Activated T-helper 1 cell treated with anti-CD3 and anti-CD28 coated beads, Interleukin-12 subunit alpha, Interleukin-12 subunit beta, Interleukin-2, Interleukin-4 antibody, amounts not matched to agents 30 ng/mL and 10 ng/mL and 1 ng/mL, durations not matched to agents 14 hours and 24 hours and 36 hours (primary cell): ENCODE data around the gene CBLN3. TPM values are rescaled to one million over a fixed set of nuclear protein-coding genes. Genes with fewer than 3 reads are reported as not detected.
"Not testable (repeated sequence)": the region's sequence is repeated elsewhere in the genome, so short reads cannot be mapped to it uniquely, and the experiment has no call there.

Experiments
- DNase-seq: peaks from one replicate; pipeline ENCODE4 v3.0.0; 2021; ENCODE audit warnings: low spot score
- H3K27ac Mint-ChIP-seq: one replicate; pipeline ENCODE4 v1.8.0; 2021; ENCODE audit warnings: mild to moderate bottlenecking, mixed read lengths
- H3K27me3 Mint-ChIP-seq: one replicate; pipeline ENCODE4 v1.8.0; 2022; ENCODE audit warnings: mild to moderate bottlenecking, moderate library complexity, mixed read lengths; ENCODE audit not compliant: insufficient read depth
- H3K36me3 Mint-ChIP-seq: one replicate; pipeline ENCODE4 v1.8.0; 2021; ENCODE audit warnings: low read depth, mixed read lengths
- H3K4me1 Mint-ChIP-seq: one replicate; pipeline ENCODE4 v1.8.0; 2021; ENCODE audit warnings: low read depth, mixed read lengths
- H3K4me3 Mint-ChIP-seq: one replicate; pipeline ENCODE4 v1.8.0; 2021; ENCODE audit warnings: mild to moderate bottlenecking, moderate library complexity, mixed read lengths
- H3K9me3 Mint-ChIP-seq: one replicate; pipeline ENCODE4 v1.8.0; 2021; ENCODE audit warnings: mixed read lengths
- intact Hi-C: fragments of 100-400 bp; cut with micrococcal nuclease; formaldehyde crosslinking; loops from one replicate; pipeline ENCODE4 v1.15.1; 2024
- total RNA-seq: library from RNA; stranded (reverse); gene quantifications from 2 replicates; pipeline ENCODE4 v1.2.3, GENCODE V29; 2022

The CBLN3 gene
- total RNA-seq, 1 donor from 2014 or later, result 5.5 TPM

DNA sequence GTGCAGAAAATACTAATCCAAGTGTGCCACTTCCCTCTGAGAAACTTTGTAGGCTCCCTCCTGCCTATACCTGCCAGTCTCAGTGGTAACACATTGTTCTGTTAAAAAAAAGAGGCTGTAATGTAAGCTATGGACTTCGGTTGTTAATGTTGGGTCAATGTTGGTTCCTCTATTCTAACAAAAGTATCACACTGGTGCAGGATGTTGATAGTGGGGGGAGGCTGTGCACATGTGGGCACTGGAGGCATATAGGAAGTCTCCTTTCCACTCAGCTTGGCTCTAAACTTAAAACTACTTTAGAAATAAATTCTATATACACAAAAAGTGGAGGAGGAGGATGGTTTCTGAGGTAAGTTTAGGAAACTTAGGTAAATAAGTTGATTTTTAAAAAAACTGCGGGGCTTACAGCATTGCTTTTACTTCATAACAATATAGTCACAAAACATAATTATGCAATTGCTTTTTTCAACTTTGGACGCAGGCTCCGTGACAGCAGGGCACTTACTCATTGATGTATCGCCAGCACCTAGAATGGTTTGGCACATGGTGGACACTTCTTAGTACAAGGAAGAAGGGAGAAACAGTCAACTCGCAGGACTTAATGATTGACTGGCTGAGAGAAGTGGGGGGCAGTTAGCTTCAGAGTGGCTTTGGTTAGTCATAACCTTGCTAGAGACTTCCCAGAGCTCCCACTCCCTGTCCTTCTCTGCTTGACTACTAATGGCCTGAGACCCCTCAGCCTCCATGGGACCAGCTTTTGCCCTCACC is 38.6 kb downstream of the CBLN3 start:
- H3K4me3 Mint-ChIP-seq, result no peak overlapping the region
- H3K9me3 Mint-ChIP-seq, result no peaks in the 10 kb centered on the region
- DNase-seq, result no peak
- H3K36me3 Mint-ChIP-seq, result no peaks in the 10 kb centered on the region
- H3K4me1 Mint-ChIP-seq, result no peaks in the 10 kb centered on the region
- intact Hi-C loops, result no loop called here
- no peak overlapping the region for H3K27ac Mint-ChIP-seq
- peaks cover 16% of the 10 kb centered on the region for H3K27me3 Mint-ChIP-seq

DNA sequence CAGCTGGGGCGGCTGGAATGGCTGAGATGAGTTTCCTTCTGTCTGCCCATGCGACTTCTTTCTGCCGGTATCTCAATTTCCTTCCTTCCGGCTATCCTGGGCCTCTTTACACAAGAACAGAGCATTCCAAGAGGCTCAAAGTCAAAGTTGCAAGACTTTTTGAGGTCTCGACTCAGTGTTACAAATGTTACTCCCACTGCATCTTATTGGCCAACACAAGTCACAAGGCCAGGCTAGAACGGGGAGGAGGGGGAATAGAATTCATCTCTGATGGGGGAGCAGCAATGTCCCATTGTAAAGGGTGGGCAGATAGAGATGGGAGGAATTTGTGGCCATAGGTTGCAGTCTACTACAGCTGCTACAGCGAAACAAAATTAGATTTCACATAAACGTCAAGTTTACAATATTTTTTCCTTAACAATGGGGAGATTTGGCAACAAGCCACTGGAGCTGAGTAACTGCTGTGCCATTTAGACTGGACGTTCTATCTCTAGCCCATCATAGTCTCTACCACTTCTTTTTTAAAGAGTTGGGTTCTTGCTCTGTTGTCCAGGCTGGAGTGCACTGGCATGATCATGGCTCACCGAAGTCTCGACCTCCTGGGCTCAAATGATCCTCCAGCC is 40.1 kb downstream of the CBLN3 start:
- no peak overlapping the region for H3K27ac Mint-ChIP-seq
- peaks cover 22% of the 10 kb centered on the region for H3K27me3 Mint-ChIP-seq
- no peak for DNase-seq
- H3K36me3 Mint-ChIP-seq, result no peaks in the 10 kb centered on the region
- H3K4me3 Mint-ChIP-seq, result no peak overlapping the region
- H3K9me3 Mint-ChIP-seq, result no peaks in the 10 kb centered on the region
- intact Hi-C loops, result no loop called here
- H3K4me1 Mint-ChIP-seq, result no peaks in the 10 kb centered on the region

DNA sequence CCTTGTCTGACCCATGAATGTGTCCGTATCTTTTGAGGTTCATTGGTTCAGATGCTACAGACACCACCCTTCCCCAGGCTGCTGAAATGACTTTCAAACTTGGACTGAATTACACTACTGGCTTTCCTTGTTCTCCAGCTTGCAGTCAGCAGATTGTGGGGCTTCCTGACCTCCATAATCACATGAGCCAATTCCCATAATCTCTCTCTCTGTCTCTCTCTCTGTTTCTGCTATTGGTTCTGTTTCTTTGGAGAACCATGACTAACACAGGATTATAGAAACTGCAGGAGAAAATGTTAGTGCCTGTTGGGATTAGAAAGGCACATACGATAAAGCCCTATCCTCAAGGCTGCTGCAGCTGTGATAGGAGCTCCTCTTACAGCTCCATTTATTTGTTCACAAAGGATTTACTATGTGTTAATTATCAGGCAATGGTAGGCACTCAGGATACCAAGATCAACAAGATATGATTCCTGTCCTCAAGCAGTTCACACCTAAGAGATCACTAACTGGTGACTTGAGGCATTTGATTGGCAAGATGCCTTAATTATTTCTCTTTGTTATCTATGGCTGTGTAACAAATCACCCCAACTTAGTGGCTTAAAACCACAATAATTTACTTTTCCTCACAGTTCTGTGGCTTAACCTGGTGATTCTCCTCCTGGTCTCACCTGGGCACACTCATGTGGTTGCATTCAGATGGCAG is 40.8 kb downstream of the CBLN3 start:
- Mint-ChIP-seq H3K4me3 (no peak overlapping the region), H3K27ac (no peak overlapping the region), H3K4me1 (no peaks in the 10 kb centered on the region), H3K27me3 (peaks cover 21% of the 10 kb centered on the region), H3K9me3 (no peaks in the 10 kb centered on the region), H3K36me3 (no peaks in the 10 kb centered on the region)
- intact Hi-C loops, result no loop called here
- no peak for DNase-seq

DNA sequence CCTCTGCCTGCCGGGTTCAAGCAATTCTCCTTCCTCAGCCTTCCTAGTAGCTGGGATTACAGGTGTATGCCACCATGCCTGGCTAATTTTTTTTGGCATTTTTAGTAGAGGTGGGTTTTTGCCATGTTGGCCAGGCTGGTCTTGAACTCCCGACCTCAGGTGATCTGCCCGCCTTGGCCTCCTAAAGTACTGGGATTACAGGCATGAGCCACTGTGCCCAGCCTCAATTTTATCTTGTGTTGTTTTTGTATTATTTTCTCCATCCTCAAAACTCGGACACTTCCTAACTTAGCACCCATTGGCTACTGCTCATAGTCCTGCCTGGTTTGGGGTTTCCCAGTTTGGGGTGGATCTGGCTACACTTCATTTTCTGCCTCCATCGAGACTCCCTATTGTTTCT is 41.9 kb downstream of the CBLN3 start:
- H3K27me3 Mint-ChIP-seq, result peaks cover 20% of the 10 kb centered on the region
- H3K27ac Mint-ChIP-seq, H3K36me3 Mint-ChIP-seq, intact Hi-C loops, H3K9me3 Mint-ChIP-seq, DNase-seq, H3K4me3 Mint-ChIP-seq, H3K4me1 Mint-ChIP-seq: not testable (repeated sequence)

DNA sequence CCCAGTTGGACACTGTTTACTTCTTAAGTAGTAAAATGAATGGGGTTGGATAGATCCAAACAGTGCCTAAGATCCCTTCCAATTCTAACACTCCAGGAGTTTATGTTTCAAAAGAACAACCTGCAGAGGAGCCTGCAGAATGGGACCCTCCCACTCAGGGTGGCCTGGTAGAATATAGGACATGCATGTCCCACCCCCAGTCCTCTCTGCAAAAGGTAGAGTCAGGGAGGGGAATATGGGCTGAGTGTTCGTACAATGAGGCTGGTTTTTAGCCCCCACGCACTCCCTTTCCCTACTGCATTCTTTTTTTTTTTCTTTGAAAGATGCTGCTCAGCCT is 42.5 kb downstream of the CBLN3 start:
- Mint-ChIP-seq H3K36me3 (no peaks in the 10 kb centered on the region), H3K9me3 (no peaks in the 10 kb centered on the region), H3K4me1 (no peaks in the 10 kb centered on the region), H3K27ac (no peak overlapping the region), H3K27me3 (peaks cover 17% of the 10 kb centered on the region), H3K4me3 (no peak overlapping the region)
- intact Hi-C loops, result no loop called here
- DNase-seq, result no peak

DNA sequence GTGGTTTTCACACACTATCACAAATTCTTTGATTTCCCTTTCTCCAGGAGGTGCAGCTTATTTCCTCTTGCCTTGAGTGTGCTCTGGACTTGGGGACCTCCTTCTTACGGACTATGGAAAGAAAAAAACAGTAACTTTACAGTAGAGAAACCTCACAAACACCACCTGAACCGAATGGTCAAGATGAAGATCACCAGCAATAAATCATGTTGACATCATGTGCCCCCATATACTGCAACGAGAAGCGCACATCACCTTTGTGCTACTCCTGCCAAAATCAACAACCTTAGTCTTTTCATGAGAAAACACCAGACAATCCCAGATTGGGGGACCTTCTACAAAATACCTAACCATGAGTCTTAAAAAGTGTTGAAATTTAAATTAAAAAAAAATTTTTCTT is 43.9 kb downstream of the CBLN3 start:
- intact Hi-C loops, result no loop called here
- no peak overlapping the region for H3K4me3 Mint-ChIP-seq

DNA sequence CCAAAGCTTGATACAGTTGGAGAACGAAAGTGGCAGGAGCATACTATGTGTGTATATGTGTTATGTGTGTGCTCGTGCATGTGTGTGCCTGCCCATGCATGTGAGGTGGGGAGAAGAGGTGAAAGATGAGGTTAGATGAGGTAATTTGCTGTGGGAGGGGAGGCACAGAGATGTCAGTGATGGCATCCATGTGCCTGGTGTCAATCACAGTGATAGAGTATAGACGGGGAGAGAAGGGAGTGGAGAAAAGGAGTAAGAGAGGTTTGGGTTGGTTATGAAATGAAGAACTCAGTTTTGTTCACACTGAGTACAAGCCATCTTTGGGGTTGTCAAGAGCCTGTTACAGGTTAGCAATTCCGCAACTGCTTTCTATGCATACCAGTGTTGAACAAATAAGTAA is 45.3 kb downstream of the CBLN3 start:
- H3K4me3 Mint-ChIP-seq, result no peak overlapping the region
- no peaks in the 10 kb centered on the region for H3K4me1 Mint-ChIP-seq
- H3K27me3 Mint-ChIP-seq, result peaks cover 15% of the 10 kb centered on the region
- no peak for DNase-seq
- no peaks in the 10 kb centered on the region for H3K36me3 Mint-ChIP-seq
- intact Hi-C loops, result no loop called here
- no peaks in the 10 kb centered on the region for H3K9me3 Mint-ChIP-seq
- H3K27ac Mint-ChIP-seq, result no peak overlapping the region

More for the DNA sequence above, 43.9 kb downstream of the CBLN3 start:
- no peaks in the 10 kb centered on the region for H3K36me3 Mint-ChIP-seq
- no peaks in the 10 kb centered on the region for H3K4me1 Mint-ChIP-seq
- H3K27me3 Mint-ChIP-seq, result peaks cover 17% of the 10 kb centered on the region
- DNase-seq, result no peak
- no peak overlapping the region for H3K27ac Mint-ChIP-seq
- no peaks in the 10 kb centered on the region for H3K9me3 Mint-ChIP-seq

DNA sequence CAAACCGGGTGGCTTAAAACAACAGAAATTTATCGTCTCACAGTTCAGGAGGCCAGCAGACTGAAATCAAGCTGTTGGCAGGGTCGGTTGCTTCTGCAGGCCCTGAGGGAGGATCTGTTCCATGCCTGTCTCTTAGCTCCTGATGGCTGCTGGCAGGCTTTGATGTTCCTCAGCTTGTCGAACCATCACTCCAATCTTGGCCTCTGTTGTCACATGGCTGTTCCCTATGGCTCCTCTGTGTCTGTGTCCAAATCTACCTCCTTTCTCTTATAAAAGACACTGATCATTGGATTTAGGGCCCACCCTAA is 47.5 kb downstream of the CBLN3 start:
- H3K27me3 Mint-ChIP-seq, result peaks cover 11% of the 10 kb centered on the region
- no peak for DNase-seq
- H3K4me1 Mint-ChIP-seq, result no peaks in the 10 kb centered on the region
- no peaks in the 10 kb centered on the region for H3K9me3 Mint-ChIP-seq
- no peak overlapping the region for H3K27ac Mint-ChIP-seq
- intact Hi-C loops, result no loop called here
- no peaks in the 10 kb centered on the region for H3K36me3 Mint-ChIP-seq
- H3K4me3 Mint-ChIP-seq, result no peak overlapping the region

DNA sequence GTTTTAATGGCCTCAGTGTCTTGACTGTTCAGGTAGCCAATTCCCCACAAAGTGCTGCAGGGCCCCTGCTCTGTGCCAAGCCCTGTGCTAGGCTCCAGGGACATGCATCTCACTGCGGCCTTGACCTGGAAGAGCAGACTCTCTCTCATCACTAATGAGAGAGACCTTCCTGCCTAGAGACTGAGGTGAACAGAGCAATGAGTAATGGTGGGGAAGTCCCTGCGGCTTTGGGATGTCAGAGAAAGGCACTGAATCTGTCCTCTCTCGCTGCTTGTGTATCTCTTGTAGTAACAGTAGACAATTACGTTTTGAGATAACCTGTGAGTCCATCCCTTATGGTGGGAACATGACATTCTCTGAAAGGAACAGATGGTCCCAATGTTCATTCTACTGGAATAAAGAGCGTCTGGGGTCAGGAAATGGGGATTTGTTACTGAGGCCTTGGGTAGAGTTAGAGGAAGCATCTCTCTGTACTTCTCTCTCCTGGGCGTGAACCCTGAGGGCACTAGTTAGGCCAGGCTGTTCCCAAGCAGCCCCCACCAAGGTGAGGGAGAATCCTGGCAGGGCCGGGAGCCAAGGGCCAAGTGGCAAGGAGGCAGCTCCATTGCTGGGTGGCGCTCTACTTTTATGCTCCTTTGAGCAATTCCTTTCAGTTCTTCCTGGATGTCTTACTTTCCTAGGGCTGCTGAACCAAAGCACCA is 48.0 kb downstream of the CBLN3 start:
- Mint-ChIP-seq H3K4me3 (no peak overlapping the region), H3K4me1 (no peaks in the 10 kb centered on the region), H3K36me3 (no peaks in the 10 kb centered on the region), H3K9me3 (no peaks in the 10 kb centered on the region), H3K27me3 (peaks cover 11% of the 10 kb centered on the region), H3K27ac (no peak overlapping the region)
- DNase-seq, result no peak
- intact Hi-C loops, result no loop called here

DNA sequence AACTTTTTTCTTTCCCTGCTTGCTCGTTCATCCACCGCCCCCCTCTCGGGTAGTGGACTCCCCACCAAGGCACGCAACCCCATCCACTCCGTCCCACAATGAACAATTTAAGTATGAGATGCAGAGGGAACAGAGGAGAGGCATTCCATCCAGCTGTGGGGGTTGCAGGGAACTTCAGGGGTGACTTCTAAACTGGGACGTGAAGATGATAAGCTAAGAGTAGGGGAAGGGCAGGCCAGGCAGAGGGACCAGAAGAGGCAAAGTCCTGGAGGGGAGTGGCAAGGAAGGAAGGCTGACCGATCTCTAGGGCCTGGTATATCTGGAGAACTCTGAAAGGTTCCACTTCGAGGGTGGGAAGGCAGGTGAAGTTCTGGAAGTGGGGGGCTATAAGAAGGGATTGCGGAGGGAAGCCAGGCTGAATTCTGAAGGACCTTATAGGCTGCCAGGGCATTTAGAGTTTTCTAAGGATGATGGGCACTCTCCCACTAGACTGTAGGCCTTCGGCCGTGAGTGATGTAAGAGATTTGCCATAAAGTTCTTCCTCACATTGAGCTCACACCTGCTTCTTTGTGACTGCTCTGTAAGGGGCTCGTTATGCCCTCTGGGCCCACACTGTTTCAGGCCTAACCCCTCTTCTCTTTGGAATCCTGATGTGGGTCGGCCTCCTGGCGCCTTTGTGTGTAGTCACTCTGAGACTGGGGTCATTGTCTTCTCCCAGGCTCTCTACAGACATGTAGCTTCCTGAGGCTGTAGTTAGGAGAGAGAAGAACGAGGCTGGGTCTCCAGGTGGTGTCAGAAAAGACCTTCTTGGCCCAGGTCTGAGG is 49.3 kb downstream of the CBLN3 start:
- no peaks in the 10 kb centered on the region for H3K4me1 Mint-ChIP-seq
- H3K9me3 Mint-ChIP-seq, result no peaks in the 10 kb centered on the region
- no peak overlapping the region for H3K27ac Mint-ChIP-seq
- H3K36me3 Mint-ChIP-seq, result no peaks in the 10 kb centered on the region
- DNase-seq, result no peak
- H3K27me3 Mint-ChIP-seq, result peaks cover 5% of the 10 kb centered on the region
- intact Hi-C loops, result no loop called here
- no peak overlapping the region for H3K4me3 Mint-ChIP-seq

DNA sequence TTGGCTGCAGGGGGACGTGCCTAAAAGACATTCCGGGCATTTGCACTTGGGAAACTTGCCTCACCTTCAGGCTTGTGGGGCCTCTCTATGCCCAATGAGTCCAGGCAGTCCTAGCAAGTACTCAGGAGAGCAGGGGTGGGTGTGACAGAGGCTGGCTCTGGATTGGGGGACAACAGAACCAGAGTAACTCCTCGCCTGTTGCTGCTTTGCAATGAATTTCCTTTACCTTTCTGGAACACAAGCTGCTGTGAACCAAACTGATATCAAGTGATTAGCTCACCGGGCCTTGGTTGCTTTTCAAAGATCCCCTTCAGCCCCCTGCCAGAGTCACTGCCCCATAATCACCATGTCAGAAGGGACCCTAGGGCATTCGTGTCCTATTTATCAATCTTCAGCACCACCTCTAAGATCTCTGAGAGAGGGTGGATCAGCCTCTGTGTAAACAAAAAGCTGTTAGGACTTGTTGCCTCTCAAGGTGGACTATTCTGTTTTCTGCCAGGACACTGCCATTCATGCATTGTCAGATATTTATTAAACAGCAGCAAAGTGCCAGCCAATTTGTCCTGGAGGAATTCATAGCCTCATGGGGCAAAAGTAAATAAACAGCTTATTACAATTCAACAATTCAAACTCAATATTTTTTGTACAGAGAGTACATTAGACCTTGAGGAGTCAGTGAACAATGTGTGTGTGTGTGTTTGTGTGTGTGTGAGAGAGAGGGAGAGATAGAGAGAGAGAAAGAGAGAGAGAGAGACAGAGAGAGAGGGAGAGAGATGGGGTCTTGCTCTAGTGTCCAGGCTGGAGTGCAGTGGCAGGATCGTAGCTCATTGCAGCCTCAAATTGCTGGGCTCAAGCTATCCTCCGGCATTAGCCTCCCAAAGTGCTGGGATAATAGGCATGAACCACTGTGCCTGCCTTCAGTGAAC is 50.2 kb downstream of the CBLN3 start:
- intact Hi-C loops, result no loop called here
- no peak for DNase-seq
- Mint-ChIP-seq H3K4me1 (no peaks in the 10 kb centered on the region), H3K27me3 (peaks cover 4% of the 10 kb centered on the region), H3K36me3 (no peaks in the 10 kb centered on the region), H3K4me3 (no peak overlapping the region), H3K27ac (no peak overlapping the region), H3K9me3 (no peaks in the 10 kb centered on the region)

DNA sequence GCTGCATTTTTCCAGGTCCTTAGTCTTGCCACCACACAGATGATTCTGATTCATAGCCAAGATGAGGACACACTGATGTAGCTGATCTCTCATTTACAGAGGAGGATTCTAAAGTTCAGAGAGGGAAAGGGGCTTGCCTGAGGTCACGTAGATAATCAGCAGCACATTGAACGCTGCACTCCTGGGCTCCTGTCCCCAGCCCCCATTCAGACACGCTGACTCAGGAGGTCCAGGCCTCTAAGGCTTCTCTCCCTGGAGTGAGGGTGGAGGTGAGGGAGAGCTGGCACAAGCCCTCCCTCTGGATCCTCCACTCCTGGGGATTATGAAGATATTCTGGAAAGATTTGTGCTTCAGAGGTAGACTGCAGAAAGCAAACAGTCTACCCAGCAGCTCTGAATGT is 51.1 kb downstream of the CBLN3 start:
- H3K9me3 Mint-ChIP-seq, result no peaks in the 10 kb centered on the region
- no peak overlapping the region for H3K27ac Mint-ChIP-seq
- no peaks in the 10 kb centered on the region for H3K36me3 Mint-ChIP-seq
- H3K4me3 Mint-ChIP-seq, result no peak overlapping the region
- intact Hi-C loops, result no loop called here
- H3K27me3 Mint-ChIP-seq, result no peaks in the 10 kb centered on the region
- DNase-seq, result no peak
- H3K4me1 Mint-ChIP-seq, result no peaks in the 10 kb centered on the region
